Measurements from ENCODE around the gene CDH19. TPM values are rescaled to one million over a fixed set of nuclear protein-coding genes. Genes with fewer than 3 reads are reported as not detected.

The CDH19 gene
- polyA plus RNA-seq, 6 donors from 2014 or later, result not detected

DNA sequence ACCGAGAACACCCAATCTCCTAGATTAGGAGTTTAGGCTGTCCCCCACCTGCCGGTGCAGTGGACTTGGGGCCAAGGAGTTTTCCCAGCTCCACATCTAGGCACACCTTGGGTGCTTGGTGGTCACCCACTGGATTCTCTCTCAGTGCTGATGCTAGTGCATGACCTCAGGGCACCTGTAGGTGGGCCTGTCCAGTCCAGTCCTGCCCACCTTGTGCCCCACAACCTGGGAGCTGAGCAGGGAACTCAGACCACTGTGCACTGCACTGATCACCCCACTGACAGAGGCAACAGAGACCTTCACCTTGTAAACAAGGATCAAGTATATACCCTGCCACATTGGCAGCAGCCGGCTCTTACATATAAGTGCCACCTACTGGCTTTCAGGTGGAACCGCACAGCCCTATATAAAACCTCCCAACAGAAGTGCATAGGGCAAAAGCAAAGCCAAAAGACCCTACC lies 12.7 kb upstream of the CDH19 start:
- H3K27ac Mint-ChIP-seq, result no peak overlapping the region
- no peak overlapping the region for H3K4me3 Mint-ChIP-seq
- H3K27me3 Mint-ChIP-seq, result no peaks in the 10 kb centered on the region
- DNase-seq (no peak), ATAC-seq (ENCODE audit: low read depth in 2 of 2) (no peak)
- H3K36me3 Mint-ChIP-seq, result no peaks in the 10 kb centered on the region
- H3K4me1 Mint-ChIP-seq, result no peaks in the 10 kb centered on the region
- peaks cover 0 to under 1% (median 0%) of the 10 kb centered on the region in 7 donors for H3K9me3 Mint-ChIP-seq

DNA sequence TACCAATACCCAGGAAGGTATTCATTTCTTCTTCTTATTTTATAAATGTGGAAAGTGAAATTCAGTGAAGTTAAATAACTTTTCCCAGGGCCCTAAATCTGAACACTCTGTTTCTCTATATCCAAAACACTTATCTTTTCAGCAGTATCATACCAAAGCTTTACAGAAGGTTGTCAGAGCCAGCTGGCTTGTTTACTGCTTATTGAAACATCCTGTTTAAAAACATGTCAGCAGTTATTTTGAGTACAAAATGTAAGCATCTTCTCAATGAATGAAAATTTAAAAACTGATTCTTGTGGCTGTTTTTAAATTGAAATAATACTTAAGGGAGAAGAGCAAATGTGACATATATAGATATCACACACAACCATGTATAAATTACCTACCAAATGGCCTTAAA lies 11.3 kb upstream of the CDH19 start:
- no peak for DNase-seq
- Mint-ChIP-seq H3K36me3 (no peaks in the 10 kb centered on the region), H3K4me3 (no peak overlapping the region), H3K27ac (no peak overlapping the region), H3K27me3 (no peaks in the 10 kb centered on the region), H3K4me1 (no peaks in the 10 kb centered on the region), H3K9me3 (no peaks in the 10 kb centered on the region)
- ATAC-seq (ENCODE audit: low read depth in 2 of 2), result no peak

DNA sequence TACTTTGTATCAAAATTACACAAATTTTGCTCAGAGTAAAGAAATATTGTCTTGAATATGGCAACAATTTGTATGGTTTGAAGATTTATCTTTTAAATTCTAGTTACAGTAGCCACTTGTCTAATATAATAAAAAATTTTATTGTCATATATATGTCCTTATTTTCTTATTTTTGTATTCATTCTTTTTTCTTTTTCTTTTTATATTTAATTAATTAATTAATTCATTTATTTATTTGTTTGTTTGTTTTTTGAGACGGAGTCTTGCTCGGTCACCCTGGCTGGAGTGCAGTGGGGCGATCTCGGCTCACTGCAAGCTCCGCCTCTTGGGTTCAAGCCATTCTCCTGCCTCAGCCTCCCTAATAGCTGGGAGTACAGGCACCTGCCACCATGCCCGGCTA lies 3.7 kb upstream of the CDH19 start:
- Mint-ChIP-seq H3K4me1 (no peaks in the 10 kb centered on the region), H3K4me3 (no peak overlapping the region), H3K9me3 (peaks cover 0 to 4% (median 0%) of the 10 kb centered on the region in 7 donors), H3K36me3 (no peaks in the 10 kb centered on the region), H3K27ac (no peak overlapping the region), H3K27me3 (no peaks in the 10 kb centered on the region)
- no peak for ATAC-seq (ENCODE audit: low read depth in 2 of 2)
- DNase-seq, result no peak

DNA sequence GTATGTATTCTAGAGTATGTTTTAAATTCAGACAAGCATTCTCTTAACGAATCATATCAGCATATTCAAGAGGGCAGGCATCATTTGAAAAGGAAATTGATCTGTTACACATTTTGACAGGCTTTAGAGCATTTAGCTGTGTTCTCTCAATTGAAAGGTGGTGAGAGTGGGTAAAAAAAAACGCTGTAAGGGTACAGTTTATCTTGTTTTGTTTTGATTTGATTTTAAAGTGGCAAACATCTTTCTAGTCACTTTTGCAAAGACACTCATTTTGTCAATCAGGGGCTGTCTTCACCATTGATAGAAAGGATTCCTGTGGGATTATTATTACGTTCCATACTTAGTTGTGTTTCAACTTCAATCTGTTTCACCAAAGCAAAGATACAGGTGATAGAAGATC lies 2.2 kb downstream of the CDH19 start:
- H3K36me3 Mint-ChIP-seq, result no peaks in the 10 kb centered on the region
- H3K27ac Mint-ChIP-seq, result no peak overlapping the region
- peaks cover 0 to 5% (median 3%) of the 10 kb centered on the region in 7 donors for H3K9me3 Mint-ChIP-seq
- no peaks in the 10 kb centered on the region for H3K4me1 Mint-ChIP-seq
- ATAC-seq (ENCODE audit: low read depth in 2 of 2) (no peak), DNase-seq (no peak)
- no peaks in the 10 kb centered on the region for H3K27me3 Mint-ChIP-seq
- no peak overlapping the region for H3K4me3 Mint-ChIP-seq

DNA sequence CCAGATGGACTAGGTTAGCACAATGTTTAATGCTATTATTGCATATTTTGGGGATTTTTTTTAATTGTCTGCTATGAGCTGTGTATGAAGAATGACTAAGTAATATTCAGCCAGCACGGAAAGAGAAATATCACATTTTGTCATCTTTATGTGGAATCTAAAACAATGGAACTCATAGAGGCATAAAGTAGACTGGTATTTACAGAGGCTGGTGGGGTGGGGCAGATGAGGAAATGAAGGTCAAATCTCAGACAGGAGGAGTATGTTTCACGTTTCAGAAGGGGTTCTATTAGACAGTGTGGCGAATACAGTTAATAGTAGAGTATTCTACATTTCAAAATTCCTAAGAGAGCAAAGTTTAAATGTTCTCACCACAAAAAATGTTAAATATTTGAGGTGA lies 4.7 kb downstream of the CDH19 start:
- H3K36me3 Mint-ChIP-seq, result no peaks in the 10 kb centered on the region
- H3K27ac Mint-ChIP-seq, result no peak overlapping the region
- no peaks in the 10 kb centered on the region for H3K27me3 Mint-ChIP-seq
- no peaks in the 10 kb centered on the region for H3K4me1 Mint-ChIP-seq
- no peak for DNase-seq
- no peak for ATAC-seq (ENCODE audit: low read depth in 2 of 2)
- no peak overlapping the region for H3K4me3 Mint-ChIP-seq
- H3K9me3 Mint-ChIP-seq, result peaks cover 0 to 7% (median 4%) of the 10 kb centered on the region in 7 donors

DNA sequence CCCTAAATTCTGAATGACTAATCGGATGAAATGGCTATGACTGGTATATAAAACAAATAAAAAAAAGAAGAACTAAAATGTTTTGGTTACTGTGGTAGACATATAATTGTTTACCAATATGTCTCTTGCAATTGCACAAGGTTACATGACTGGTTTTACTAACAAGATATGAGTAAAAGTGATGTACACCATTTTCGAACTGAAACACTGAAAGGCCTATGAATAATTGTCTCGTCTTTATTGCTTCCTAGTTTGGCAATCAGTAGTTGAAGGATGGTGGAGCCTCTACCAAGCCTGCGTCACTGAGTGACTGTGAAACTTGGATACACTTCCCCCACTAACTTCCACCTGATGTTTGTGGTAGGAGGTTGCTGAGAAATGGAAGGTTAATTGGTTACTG lies 16.5 kb downstream of the CDH19 start:
- Mint-ChIP-seq H3K36me3 (no peaks in the 10 kb centered on the region), H3K27ac (no peak overlapping the region), H3K4me3 (no peak overlapping the region), H3K4me1 (no peaks in the 10 kb centered on the region), H3K27me3 (no peaks in the 10 kb centered on the region), H3K9me3 (no peaks in the 10 kb centered on the region)
- DNase-seq (no peak), ATAC-seq (ENCODE audit: low read depth in 2 of 2) (no peak)

DNA sequence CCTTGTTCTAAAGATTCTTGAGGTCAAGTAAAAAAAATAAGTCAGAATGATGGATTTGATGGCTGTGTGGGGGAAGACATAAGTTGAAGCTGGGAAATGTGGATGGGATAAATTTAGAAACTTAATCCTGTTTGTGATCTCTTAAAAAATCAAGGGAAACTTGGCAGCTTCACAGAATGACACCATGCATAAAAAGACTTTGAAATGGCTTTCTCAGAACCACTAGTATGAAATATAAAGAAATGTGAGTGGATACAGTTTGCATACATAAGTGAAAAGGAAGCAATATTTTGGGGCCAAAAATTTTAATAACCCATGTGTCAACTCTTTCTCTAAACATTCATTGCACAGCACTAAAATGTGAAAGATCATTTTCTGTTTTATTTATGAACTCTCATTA lies 21.7 kb downstream of the CDH19 start:
- Mint-ChIP-seq H3K27me3 (no peaks in the 10 kb centered on the region), H3K27ac (no peak overlapping the region), H3K36me3 (no peaks in the 10 kb centered on the region), H3K4me3 (no peak overlapping the region), H3K9me3 (no peaks in the 10 kb centered on the region), H3K4me1 (no peaks in the 10 kb centered on the region)
- no peak for ATAC-seq (ENCODE audit: low read depth in 2 of 2)
- DNase-seq, result no peak

DNA sequence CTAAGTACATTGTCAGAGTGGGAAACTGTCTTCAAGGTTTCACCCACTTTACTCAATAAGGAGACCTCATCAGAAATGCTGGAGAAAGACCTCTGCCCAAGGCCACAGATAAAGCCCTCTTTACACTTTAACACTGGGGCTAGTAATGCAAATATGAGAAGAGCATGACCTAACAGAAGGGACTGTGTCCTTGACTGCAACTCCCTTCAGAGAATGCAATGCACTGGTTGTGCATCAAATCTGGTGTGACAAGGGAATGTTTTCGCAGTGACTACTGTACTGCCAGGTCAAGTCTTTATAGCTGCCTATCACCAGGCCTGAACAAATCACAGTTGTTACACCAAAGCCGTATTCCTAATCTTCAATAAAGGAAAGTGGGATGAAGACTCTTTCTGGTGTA lies 28.6 kb downstream of the CDH19 start:
- DNase-seq (no peak), ATAC-seq (ENCODE audit: low read depth in 2 of 2) (no peak)
- no peaks in the 10 kb centered on the region for H3K27me3 Mint-ChIP-seq
- H3K4me3 Mint-ChIP-seq, result no peak overlapping the region
- no peaks in the 10 kb centered on the region for H3K9me3 Mint-ChIP-seq
- H3K4me1 Mint-ChIP-seq, result no peaks in the 10 kb centered on the region
- no peaks in the 10 kb centered on the region for H3K36me3 Mint-ChIP-seq
- no peak overlapping the region for H3K27ac Mint-ChIP-seq

DNA sequence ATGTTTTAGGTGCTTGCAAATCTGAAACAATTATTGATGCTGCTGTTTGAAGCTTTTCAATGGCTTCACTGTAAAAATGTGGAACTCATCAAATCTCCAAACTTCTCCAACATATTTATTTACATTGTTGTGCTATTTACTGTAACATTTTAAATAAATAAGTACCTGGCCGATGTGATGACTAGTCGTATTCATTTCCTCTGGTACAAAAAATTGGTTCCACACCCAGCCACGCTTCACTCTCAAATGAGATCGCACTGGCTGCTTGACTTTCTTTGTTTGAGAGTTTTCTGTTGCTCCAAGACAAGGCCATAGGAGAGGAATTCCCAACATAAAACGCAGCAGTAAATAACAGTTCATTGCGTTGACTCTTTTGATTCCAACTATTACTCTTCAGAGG lies 32.0 kb downstream of the CDH19 start:
- no peak overlapping the region for H3K27ac Mint-ChIP-seq
- no peaks in the 10 kb centered on the region for H3K36me3 Mint-ChIP-seq
- no peak for DNase-seq
- H3K4me1 Mint-ChIP-seq, result no peaks in the 10 kb centered on the region
- no peak overlapping the region for H3K4me3 Mint-ChIP-seq
- ATAC-seq (ENCODE audit: low read depth in 2 of 2), result no peak
- no peaks in the 10 kb centered on the region for H3K27me3 Mint-ChIP-seq
- H3K9me3 Mint-ChIP-seq, result no peaks in the 10 kb centered on the region

DNA sequence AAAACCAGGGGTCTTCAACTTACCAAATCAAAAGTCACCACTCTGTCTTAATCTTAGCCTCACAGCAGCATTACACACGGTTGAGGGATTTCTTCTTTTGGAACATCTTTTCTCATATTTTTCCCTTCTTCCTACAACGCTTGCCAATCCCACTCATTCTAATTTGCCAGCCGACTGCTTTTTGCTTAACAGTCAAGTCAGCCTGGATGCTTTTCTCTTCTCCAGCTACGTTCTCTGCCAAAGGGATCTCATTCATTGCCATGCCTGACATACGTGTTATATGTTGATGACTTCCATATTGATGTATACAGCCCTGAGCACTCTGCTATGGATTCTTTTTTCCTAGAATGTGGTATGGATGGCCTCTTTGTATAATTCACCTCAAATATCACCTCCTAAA lies 37.3 kb downstream of the CDH19 start:
- Mint-ChIP-seq H3K4me3 (no peak overlapping the region), H3K4me1 (no peaks in the 10 kb centered on the region), H3K27me3 (no peaks in the 10 kb centered on the region), H3K9me3 (no peaks in the 10 kb centered on the region), H3K27ac (no peak overlapping the region), H3K36me3 (no peaks in the 10 kb centered on the region)
- ATAC-seq (ENCODE audit: low read depth in 2 of 2) (no peak), DNase-seq (no peak)

DNA sequence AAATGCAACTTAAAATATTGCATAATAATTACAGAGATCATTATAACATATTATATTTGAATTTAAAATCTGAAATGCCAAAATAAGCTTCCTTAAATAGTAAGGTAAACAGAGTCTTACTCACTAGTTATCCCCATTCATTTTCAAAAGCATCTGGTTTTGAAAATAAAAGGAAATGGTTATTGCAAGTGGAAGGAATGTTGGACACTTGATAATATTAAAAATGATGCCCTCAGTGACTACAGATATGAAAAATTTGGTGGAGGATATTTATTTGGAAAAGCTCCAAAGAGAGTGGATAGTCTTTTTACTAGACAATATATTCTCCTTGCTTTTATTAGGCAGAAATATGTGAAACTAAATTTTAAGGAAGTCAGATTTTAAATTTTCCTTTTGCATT lies 39.7 kb downstream of the CDH19 start:
- DNase-seq (no peak), ATAC-seq (ENCODE audit: low read depth in 2 of 2) (no peak)
- H3K4me1 Mint-ChIP-seq, result no peaks in the 10 kb centered on the region
- H3K4me3 Mint-ChIP-seq, result no peak overlapping the region
- no peaks in the 10 kb centered on the region for H3K27me3 Mint-ChIP-seq
- no peak overlapping the region for H3K27ac Mint-ChIP-seq
- H3K9me3 Mint-ChIP-seq, result no peaks in the 10 kb centered on the region
- H3K36me3 Mint-ChIP-seq, result no peaks in the 10 kb centered on the region

DNA sequence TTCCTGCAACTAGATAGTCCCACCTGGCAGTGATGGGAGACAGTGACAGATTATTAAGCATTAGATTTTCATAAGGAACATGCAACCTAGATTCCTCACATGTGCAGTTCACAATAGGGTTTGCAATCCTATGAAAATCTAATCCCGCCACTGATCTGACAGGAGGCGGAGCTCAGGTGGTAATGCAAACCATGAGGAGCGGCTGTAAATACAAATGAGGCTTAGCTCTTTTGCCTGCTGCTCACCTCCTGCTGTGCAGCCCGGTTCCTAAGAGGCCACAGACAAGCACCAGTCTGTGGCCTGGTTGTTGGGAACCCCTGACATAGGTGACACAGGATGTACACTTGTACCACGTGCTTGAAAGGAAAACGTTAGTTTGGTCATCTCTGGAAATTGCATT lies 41.6 kb downstream of the CDH19 start:
- ATAC-seq (ENCODE audit: low read depth in 2 of 2) (no peak), DNase-seq (no peak)
- no peaks in the 10 kb centered on the region for H3K9me3 Mint-ChIP-seq
- no peak overlapping the region for H3K27ac Mint-ChIP-seq
- H3K4me1 Mint-ChIP-seq, result no peaks in the 10 kb centered on the region
- no peak overlapping the region for H3K4me3 Mint-ChIP-seq
- H3K27me3 Mint-ChIP-seq, result no peaks in the 10 kb centered on the region
- H3K36me3 Mint-ChIP-seq, result no peaks in the 10 kb centered on the region

DNA sequence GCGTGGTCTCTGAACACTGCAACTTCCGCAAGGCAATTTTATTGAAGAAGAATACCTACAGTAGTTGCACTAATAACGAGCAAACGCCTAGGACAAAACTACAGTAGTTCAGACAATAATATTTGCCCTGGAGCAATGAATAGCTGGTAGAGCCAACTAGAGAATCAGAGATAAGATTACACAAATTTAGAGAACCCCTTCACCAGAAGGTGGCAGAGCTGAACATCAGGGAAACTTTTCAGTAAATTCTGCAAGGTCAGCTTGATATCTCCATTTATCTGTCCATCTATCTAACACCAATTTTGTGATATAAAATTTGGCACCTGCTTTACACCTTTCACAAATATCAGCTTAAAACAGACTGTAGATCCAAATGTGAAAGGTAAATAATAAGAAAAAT lies 43.8 kb downstream of the CDH19 start:
- H3K9me3 Mint-ChIP-seq, result peaks cover 0 to 2% (median 0%) of the 10 kb centered on the region in 7 donors
- no peaks in the 10 kb centered on the region for H3K36me3 Mint-ChIP-seq

DNA sequence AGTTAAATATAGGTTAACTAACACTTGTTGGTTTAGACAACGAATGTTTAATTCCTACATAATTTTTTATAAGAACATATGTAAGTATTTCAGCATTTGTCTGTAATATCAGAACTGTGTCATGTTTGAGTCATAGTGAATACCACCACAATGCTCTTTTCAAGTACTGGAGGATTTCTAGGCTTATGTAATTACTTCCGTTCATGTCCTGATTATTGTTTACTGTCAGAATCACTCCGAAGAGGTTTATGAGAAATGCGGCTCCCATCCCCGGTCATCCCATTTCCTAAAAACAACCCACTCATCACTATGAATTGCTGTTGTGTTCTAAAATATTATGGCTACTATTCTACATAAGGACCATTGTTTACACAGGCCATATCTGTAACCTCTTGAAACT lies 45.1 kb downstream of the CDH19 start:
- H3K27me3 Mint-ChIP-seq, result no peaks in the 10 kb centered on the region
- no peaks in the 10 kb centered on the region for H3K4me1 Mint-ChIP-seq
- peaks cover 0 to 2% (median 0%) of the 10 kb centered on the region in 7 donors for H3K9me3 Mint-ChIP-seq
- no peak overlapping the region for H3K4me3 Mint-ChIP-seq
- no peak overlapping the region for H3K27ac Mint-ChIP-seq
- no peaks in the 10 kb centered on the region for H3K36me3 Mint-ChIP-seq
- DNase-seq (no peak), ATAC-seq (ENCODE audit: low read depth in 2 of 2) (no peak)

More for the DNA sequence above, 43.8 kb downstream of the CDH19 start:
- ATAC-seq (ENCODE audit: low read depth in 2 of 2) (no peak), DNase-seq (no peak)
- no peaks in the 10 kb centered on the region for H3K27me3 Mint-ChIP-seq
- no peak overlapping the region for H3K4me3 Mint-ChIP-seq
- no peak overlapping the region for H3K27ac Mint-ChIP-seq
- no peaks in the 10 kb centered on the region for H3K4me1 Mint-ChIP-seq

DNA sequence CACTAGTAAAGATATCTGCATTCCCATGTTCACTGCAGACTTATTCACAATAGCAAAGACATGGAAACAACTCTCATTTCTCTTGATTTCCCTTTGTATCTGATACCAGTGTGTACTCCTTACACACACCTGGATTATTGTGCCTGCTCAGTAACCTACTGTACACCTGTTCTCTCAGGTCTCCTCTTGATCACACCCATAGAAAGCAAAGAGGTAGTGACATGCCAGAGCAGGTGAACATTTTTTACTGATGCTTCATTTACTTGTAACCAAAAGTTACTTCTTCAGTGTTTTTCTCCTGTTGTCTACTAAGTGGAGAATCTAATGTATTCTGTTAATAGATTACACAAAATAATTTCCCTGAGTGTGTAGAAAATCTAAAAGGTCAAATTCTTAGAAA lies 46.8 kb downstream of the CDH19 start:
- Mint-ChIP-seq H3K9me3 (peaks cover 0 to 2% (median 0%) of the 10 kb centered on the region in 7 donors), H3K4me1 (no peaks in the 10 kb centered on the region), H3K27me3 (no peaks in the 10 kb centered on the region), H3K4me3 (no peak overlapping the region), H3K27ac (no peak overlapping the region), H3K36me3 (no peaks in the 10 kb centered on the region)
- no peak for DNase-seq
- no peak for ATAC-seq (ENCODE audit: low read depth in 2 of 2)
